HG02884 (cell line): ENCODE measurements around the gene FOXL1.

ENCODE experiments used
- ATAC-seq: cut with Tn5 transposase; IDR thresholded peaks from one replicate; pipeline ENCODE4 v1.9.1; 2021; ENCODE audit warnings: mild to moderate bottlenecking, moderate library complexity; ENCODE audit not compliant: unreplicated experiment

Gene FOXL1

DNA sequence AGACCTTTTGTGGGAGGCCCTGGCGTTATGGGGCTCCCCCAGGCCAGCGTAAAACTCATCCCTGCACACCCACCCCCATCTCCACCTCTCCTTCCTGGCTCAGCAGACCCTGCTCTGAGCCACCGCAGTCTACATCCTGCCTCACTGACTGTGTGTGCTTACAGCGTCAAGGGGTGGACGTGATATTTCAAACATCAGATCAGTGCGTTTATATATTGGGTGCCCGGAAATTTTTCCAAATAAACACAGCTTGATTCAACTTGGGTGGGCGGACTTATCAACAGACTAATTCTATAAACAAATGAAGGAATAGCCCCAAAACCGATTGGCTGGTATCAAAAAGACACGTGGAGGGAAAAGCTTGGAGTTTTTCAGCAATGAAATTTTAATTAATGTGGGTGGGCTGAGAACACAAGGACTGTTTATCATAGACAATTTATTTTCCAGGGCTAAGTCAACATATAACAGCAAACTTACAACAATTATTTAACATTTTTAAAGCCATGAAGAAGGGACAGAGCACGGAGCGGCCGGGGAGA, at the start of gene FOXL1:
FOXL1 (plus strand) TSS at position 489 of the 539 bp plus-strand sequence. CDS start 175 bp downstream, outside the sequence.
- ATAC-seq, result no peak

DNA sequence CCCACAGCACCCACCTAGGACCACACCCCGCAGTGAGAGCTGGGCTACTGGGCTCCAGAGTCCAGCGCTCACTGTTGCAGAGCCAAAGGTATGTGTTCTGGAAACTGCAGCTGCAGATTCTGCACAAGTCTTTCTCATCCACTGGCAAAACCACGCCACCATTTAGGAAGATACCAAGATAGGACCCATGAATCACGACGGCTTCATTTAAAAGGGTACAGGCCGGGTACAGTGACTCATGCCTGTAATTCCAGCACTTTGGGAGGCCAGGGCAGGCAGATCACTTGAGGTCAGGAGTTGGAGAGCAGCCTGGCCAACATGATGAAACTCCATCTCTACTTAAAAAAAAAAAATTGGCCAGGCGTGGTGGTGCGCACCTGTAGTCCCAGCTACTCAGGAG, 49.2 kb upstream of the FOXL1 start:
- no peak for ATAC-seq

DNA sequence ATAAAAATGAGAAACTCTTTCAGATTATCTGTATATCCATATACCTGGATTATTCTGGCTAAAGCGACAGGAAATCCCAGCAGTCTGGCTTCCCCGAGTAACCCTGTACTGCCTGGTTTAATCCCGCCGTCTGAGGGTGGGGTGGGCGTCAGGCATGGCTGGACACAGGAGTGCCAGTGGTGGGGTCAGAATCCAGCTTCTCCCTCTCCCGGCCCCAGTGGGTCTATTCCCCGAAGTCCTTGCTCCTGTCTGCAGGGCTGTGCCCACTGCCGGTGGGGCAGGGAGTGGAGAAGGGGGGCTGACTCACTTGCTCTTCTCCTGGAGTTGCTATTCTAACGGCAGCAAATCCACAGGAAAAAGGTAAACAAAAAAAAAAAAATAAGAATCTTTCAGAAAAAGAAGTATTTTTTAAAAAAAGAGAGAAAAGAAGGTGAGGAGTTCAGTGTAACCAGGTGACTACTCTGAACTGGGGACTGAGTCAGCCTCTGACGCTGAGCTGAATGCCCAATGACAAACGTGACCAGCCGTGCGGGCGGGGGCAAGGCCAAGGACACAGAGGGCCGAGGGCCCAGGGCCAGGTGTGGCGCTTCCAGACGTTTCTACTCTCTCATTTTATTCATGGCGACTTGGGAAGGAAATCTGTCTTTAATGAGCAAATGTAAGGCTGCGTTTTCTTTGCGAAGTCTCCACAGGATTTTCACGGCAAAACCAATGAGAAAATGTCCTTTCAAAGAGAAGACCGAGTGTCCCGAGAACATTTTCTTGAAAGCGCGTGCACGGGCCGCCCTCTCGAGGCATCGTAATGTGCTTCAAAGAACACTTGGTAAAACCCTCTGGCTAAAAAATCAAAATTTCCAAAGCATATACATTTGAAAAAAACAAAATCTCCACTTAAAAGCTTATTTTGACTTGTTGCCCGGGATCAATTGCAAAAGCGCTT, 47.8 kb upstream of the FOXL1 start:
- no peak for ATAC-seq

DNA sequence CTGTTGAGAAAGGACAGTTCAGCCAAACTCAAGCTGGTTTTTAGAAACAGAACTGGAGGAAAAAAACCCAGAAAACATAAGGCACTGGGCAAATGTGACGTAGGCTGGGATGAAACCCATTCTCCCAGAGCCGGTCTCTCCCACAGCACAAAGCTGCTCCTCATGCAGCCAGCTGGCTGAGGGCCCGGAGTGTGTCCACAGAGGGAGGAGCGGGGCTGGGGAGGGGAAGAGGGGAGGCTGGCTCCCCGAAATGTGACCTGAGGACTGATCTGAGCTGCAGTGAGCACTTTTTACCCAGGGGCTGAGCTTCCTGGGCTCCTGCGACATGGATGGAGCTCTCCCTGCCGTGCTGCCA, 47.2 kb upstream of the FOXL1 start:
- ATAC-seq, result no peak

DNA sequence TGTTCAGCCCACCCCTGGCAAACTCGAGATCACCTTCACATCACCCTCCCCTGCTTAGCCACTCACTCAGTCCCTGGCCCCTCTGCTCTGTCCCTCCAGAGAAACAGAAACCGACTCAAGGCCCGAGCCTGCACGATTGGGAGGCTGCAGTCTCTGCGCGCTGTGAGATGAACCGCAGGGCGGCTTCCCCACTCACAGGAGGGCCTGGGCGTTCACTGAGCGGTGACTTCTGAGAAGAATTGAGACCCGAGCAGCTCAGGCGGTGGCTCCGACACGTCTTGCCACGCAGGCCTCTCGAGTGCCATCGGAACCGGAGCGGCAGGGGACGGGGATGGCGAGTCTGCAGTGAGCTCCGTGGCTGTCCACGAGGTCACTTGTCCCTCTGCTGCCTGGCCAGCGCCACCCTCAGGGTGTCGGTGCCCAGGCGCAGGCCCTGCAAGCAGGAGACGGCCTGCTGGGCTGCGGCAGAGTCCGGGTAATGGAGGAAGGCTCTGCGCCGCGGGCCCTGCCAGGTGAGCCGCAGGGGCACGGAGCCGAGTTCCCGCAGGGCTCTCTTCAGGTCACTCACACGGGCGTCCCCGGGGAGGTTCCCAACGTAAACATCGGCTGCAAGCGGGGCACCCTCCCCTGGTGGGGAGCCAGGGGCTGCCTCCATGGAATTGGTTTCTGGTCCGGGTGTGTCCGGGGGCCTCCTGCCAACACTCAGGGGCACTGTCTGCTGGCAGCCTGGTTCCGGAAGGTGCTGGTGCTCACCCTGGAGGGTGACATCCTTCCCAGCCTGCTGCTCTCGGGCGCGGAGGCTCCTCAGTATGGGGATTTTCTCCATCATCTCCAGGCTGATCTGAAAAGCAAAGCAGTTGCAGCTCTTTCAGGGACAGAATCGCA, 46.5 kb upstream of the FOXL1 start:
- ATAC-seq, result no peak

DNA sequence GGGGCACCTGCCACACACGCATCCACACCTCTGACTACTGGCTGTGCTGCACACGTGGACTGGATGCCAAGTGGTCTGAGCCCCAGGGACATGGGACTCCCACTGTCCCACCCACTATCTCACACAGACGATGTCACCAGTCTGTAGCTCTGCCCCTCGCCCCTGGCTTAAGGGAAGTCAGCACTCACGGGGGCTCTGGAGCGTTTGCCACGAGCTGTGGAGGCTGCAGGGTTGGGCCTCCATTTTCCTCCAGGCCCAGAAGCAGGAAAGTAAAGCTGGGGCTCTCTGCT, 45.9 kb upstream of the FOXL1 start:
- no peak for ATAC-seq

DNA sequence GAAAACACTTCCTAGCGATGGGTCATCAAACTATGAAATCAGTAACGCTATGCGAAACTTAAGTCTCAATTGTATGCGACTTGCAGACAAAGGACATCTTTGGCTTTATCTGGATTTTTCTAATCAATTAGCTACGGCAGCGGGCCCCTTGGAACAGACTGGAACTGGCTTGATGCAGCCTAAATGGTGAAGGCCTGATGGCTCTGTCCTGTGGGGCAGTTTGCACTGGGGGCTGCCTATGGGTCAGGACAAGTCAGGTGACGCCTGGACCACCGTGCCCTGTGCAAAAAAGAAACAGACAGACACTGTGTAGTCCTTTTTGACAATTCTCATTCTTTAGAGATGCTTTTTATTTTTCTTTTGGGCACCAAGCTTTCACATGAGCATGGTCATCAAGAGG, 45.3 kb upstream of the FOXL1 start:
- no peak for ATAC-seq

DNA sequence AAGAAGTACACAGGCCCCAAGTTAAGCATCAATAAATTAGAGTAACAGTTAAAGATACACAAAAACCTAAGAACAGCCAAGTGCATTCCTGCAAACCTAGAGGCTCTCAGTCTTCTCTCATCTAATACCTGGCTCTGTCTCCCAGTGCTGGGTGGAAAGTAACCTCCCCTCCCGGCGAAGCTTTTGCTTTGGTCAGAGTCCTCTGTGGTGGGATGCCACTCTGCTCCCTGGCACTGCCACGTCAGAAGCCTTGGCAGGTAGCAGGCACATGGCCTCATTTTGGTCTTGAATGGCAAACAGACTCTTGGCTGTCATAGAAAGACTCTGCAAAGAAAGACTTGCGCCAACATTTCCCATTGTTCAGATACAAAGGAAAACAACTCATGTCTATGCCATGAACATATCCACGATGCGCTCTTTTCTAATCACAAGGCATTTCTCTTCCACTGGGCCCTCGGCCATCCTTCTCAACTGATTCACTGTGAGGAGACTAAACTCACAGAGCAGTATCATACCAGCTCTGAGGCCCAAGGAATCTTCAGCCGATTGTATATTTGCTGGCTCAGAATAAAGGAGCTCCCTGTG, 44.5 kb upstream of the FOXL1 start:
- ATAC-seq, result no peak

DNA sequence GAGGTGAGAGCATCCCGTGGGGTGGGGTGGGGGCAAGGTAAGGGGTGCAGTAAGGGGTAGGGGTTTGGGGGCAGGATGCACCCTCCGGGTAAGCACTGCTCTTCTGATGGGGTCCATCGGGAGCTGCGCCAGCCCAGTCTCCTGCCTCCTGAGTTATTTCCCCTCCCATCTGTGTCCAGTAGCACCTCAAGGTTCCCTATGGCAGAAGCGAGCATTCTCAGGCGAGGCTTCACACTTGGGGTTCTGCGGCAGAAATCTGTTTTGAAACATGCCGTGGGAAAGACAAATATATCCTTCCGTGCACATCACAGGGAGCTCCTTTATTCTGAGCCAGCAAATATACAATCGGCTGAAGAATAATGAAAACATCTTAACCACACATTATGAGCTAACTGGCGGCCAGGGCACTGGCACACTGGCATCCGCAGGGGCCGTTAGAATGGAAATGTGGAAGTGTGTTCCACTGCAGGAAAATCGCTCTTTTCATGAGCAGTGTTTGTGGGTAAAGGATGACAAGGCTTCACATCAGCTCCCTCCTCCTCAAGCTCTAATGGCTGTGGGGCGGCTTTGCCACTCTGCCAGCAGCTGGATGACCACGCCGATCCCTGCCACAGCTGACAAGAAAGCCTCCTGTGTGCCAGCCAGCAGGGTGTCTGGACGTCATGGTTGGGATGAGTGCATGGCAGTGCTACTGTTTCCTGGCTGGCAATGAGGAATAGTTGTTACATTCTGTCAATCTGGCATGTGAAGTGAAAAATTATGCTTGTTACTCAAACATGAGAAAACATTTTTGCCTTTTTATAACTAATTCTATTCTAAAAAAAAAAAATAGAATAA, 43.4 kb upstream of the FOXL1 start:
- ATAC-seq, result no peak

DNA sequence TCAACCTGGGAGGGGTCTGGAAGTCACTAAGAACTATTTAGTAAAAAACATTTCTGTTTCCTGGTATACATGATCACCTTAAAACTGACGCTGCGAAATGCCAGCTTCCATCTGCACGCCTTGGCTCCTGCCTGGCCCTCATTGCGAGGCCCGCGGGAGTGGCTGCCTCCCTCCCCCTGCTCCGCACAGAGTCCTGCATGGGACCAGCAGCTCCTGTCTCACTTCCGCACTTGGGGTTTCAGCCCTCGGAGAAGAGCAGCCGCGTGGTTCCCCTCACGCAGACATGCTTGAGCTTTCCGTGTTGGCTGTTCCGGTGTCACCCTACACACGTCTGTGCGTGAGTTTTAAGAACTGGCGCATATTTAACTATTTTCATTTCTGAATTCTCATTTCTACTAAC, 41.7 kb upstream of the FOXL1 start:
- no peak for ATAC-seq

DNA sequence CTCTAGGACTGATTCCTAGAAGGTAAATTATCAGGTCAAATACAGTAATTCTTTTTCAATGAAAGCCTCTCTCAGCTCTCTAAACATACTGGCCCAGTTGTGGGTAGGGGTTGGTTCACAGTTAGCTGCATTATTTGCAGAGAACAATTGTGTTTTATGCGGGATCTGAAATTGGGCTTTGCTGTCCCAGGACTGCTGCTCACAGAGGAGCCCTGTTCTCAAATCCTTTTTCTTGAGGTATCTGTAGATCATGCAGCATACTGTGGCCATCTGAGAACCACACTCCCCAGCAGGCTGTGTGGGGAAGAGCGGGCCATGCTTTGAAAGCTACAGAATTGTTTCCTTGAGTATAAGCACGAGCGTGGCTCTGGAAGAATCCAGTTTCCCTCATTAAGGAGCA, 40.9 kb upstream of the FOXL1 start:
- no peak for ATAC-seq

DNA sequence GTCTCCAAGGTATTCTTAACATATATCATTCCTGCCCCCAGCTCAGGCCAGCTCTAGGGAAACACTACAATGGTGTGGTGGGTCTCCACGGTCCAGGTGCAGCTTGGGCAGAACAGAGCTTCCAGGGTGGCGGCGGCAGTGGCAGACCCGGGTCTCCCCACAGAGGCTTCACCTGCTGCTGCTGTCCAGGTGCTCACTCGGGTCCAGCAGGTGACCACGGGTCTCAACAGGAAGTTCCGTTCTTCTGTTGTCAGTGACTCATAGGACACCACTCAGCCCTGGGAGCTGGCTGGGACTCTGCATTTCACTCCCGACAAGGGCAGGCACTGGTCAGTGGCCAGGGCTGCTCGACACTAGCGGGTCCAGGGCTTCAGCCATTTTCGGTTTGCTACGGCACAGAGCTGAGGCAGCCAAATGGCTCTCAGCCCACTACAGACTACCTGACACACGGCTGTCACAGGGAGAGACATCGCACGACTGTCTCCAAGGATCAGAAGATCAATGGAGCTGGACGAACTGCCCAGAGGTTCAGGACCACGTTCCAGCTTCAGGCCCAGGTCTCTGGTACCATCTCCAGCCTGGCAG, 40.1 kb upstream of the FOXL1 start:
- no peak for ATAC-seq

DNA sequence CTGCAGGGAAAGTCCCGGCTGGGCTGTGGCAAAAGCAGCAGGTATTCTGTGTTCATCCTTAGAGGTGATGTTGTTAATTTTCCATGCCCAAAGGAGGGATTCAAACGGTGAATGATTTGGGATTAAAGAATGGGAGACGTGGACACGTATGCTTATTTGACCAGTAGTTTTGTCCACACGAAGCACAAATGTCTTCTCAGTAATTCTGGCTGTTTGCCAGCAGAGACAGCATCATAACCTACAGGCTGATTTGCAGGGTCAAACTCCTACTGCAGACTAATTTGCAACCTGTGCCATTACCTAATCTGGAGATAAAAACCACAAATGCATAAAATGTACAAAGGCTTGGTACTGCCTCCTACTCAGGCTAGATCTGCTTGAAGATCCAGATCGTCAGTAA, 37.5 kb upstream of the FOXL1 start:
- no peak for ATAC-seq

DNA sequence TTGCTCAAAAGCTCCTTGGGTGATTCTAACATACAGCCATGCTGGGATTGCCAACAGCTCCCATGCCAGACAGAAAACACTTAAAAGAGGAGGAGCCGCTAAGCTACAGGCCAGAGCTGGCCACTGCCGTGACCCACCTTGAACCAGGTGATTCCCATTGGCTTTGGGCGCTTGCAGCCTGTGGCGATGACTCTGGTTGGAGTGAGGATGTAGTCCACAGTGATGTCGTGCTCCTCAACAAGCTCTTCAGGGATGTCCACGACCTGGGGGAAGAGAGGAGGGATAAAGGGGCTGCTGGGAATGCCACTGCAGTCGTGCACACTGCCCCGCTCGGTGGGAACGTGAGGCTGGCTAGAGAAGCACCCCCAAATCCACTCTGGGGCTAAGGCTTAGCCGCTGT, 36.8 kb upstream of the FOXL1 start:
- ATAC-seq, result no peak

DNA sequence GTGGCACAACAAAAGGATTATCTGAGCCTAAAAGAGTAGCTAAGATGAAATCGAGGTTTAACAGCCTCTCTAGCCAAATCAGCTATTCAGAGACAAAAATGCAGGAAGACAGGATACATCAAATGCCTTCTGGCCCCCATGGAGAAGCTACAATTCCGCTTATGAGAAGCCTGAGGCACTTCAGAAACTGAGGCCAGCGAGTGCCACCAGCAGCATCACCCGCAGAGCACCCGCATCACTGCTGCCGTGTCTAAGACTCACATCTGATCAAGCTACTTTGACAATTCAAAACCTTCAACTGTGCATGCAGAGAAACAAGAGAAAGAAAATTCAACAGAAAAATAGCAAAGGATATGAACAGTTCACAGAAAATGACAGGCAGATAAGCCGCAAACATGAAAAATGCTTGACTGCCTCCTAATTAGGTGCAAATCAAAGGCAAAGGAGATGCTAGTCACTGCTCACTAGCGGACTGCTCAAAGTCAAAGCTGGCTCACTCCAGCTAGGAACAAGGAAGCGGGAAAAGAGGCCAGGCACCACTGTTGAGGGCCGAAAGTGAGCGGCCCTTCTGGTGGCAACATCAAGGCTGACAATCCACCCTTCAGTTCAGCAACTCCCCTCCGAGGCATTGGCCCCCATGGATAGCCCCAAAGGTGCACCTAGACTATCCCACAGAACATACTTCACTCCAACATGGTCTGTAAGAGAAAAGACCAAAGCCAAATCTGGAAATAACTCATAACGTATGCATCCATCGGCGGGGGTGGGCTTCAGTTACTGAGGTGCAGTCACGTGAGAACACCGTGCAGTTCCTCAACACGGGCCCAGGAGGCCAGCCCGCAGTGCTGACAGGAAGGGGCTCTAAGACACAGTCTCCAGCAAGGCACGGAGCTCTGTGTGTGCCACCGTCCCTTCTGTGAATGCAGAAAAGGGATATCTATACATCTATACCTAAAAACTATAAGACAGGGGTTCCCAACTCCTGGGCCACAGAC, 35.3 kb upstream of the FOXL1 start:
- ATAC-seq, result no peak

DNA sequence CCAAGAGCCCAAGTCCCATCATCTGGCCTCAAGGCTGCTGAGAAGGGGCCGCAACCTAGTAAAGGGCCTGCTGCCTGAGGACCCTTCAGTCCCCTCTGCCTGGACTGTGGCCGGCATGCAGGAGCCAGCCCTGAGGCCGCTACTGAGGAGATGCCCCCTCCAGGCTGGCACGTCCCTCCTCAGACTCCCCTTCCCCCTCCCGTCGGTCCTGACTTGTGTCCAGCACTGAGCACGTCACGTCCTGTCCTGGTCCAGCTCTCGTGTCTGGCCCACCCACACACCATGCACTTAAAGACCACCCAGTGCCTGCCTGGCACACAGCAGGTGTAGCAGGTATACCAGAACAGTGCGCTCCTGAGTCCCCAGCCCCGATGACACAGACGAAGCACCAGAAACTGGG, 32.9 kb upstream of the FOXL1 start:
- ATAC-seq, result no peak

DNA sequence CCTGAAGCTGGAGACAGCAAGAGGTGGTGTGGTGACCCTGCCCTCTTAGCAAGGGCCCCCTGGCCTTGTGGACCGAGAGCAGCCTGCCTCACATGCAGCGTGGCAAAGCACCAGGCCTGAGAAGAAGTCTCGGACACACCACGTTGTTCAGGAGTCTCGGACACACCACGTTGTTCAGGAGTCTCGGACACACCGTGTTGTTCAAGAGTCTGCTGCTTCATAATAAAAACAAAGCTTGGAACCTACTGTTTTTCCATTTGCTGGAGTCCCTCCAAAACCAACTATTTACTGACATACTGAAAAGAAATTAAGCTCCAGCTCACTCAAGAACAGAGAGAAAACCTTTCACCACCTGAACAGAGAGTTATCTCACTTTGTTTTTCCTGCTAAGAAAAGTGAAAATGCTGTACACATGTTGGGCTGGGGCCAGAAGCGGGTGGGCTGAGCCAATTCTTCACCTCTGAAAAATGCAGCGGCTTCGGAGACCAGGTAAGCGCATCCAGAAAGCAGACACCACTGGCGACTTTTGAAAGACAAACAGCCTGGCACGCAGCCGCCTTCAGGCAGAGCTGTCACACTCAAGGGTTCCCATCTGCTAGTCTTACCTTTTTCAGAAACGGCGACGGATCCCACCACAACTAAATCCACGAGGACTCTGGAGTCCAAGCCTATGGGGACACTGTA, 32.3 kb upstream of the FOXL1 start:
- no peak for ATAC-seq

DNA sequence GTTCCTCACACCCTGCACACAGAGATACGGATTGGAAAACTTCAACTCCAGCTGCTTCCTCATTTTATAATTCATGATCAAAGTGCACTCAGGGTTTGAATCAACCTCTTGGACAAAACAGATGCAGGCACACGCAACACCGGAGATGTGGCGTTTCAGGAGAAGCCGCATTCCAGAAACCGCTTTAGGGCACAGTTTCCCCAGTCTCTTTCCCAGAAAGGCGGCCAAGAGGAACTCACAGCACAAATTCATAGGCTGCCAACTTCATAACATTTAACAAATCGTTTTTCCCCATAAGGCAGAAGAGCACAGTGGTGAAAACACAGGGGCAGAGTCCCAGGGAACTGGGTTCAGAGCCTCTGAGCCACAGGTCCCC, 31.7 kb upstream of the FOXL1 start:
- ATAC-seq, result no peak

DNA sequence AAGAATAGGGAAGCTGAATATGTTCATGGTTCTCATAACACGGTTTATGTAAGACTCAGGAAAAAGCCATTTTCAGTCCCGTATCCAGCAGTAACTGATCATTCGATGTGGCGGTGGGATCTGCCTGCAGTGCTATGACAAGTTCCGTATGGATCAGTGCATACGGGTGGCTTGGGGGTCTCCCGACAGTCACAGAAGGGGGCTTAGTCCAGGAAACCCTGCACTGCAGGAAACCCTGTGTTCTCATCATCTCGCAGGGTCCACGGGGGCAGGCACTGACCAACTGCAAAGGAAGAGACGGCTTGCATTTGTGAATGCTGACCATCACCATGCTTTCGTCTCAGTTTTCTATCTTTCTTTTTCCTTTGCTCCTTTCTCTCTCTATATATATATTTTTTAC, 31.1 kb upstream of the FOXL1 start:
- ATAC-seq, result no peak
